Fibroblast of the aortic adventitia (primary cell): ENCODE data around the gene PPP4R1. TPM values are rescaled to one million over a fixed set of nuclear protein-coding genes. Genes with fewer than 3 reads are reported as not detected.
A peak's percentile ranks its signal among the peaks of the same experiment; 100 is the strongest.

Source experiments
- DNase-seq: peaks from one replicate; pipeline ENCODE4 v3.0.0-alpha.2; 2010; ENCODE audit warnings: low read depth
- H3K4me3 ChIP-seq: 2 replicates; pipeline ENCODE4 v1.5.1; 2011; ENCODE audit warnings: low read depth, mild to moderate bottlenecking, control low read depth, low read length, moderate library complexity
- total RNA-seq: library from RNA; depleted of rRNA; stranded (reverse); fragments of >200 nt; gene quantifications from 2 replicates; pipeline ENCODE4 v1.2.3, GENCODE V29; 2012; ENCODE audit warnings: low replicate concordance
- TF ChIP-seq, protein P1 (sequence below): IDR thresholded peaks from 2 replicates; pipeline ENCODE4 v1.5.1; 2011; ENCODE audit warnings: mild to moderate bottlenecking, low read length, control low read depth, inconsistent platforms; ENCODE audit not compliant: insufficient read depth

The PPP4R1 gene
- total RNA-seq, 1 donor: 107 TPM

DNA sequence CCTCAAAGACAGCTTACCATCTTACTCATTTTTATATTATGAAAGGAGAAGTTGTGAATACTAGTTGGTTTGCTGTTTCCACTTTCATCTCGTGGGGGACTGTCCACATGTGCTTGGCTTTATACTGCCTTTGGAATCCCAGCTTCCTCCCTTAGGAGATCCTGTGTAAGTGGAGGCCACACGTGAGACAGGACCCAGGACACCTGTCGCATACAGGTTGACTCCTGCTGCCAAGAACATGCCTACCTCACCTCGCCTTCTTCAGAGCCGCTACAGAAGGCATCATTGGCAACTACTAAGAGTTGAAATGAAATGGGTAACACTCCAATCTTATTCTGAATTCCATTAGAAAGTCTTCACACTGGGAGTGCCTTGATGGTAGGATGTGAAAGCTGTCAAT lies 69.3 kb downstream of the PPP4R1 start:
- TF ChIP-seq, protein P1, sequence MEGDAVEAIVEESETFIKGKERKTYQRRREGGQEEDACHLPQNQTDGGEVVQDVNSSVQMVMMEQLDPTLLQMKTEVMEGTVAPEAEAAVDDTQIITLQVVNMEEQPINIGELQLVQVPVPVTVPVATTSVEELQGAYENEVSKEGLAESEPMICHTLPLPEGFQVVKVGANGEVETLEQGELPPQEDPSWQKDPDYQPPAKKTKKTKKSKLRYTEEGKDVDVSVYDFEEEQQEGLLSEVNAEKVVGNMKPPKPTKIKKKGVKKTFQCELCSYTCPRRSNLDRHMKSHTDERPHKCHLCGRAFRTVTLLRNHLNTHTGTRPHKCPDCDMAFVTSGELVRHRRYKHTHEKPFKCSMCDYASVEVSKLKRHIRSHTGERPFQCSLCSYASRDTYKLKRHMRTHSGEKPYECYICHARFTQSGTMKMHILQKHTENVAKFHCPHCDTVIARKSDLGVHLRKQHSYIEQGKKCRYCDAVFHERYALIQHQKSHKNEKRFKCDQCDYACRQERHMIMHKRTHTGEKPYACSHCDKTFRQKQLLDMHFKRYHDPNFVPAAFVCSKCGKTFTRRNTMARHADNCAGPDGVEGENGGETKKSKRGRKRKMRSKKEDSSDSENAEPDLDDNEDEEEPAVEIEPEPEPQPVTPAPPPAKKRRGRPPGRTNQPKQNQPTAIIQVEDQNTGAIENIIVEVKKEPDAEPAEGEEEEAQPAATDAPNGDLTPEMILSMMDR: no peak
- no peak overlapping the region for H3K4me3 ChIP-seq
- no peak for DNase-seq

- no peak overlapping the region for H3K4me3 ChIP-seq
- DNase-seq: no peak
- TF ChIP-seq, protein P1: no peak
Measured at GRCh38 chr18:9542924-9543323, 71.4 kb downstream of the PPP4R1 start.

DNA sequence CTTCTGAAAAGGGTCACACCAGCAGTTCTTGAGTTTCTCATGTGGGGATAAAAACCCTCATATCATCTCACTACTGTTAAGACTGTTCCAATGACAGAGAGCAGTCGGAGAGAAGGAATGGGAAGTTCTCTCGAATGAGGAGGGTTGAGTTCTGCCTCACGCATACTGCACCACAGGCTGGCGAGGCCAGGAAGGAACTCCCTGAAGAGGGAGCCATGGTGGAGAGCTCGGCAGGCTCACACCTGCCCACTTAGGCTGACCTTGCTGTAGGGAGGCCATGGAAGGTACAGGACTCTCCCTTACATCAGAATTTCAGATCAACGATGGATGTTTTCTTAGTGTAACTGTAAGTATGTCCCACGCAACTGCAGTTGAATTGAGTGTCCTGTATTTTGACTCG lies 74.4 kb downstream of the PPP4R1 start:
- no peak overlapping the region for H3K4me3 ChIP-seq
- TF ChIP-seq, protein P1: no peak
- no peak for DNase-seq

DNA sequence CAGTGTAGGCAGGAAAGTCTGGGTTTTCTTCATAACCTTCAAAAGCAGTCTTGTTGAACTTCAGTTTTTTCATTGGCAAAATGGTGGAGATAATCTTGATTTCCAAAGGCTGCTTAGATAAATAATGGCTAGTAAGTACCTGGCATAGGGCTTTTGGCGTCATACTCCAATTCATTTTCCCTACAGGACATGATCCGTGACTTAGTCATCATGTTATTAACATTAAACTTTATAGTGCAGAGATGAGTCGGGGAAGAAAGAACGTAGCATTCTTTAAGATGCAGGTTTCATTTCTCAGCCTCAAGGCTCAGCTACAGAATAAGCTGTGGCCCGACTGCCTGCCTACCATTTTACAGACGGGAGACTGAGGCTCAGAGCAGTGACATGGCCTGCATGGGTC lies 75.1 kb downstream of the PPP4R1 start:
- no peak overlapping the region for H3K4me3 ChIP-seq
- TF ChIP-seq, protein P1: no peak
- peak; percentile 82 for DNase-seq

- no peak overlapping the region for H3K4me3 ChIP-seq
- TF ChIP-seq, protein P1: no peak
- DNase-seq: no peak
Measured at GRCh38 chr18:9537677-9538076, 76.7 kb downstream of the PPP4R1 start.

DNA sequence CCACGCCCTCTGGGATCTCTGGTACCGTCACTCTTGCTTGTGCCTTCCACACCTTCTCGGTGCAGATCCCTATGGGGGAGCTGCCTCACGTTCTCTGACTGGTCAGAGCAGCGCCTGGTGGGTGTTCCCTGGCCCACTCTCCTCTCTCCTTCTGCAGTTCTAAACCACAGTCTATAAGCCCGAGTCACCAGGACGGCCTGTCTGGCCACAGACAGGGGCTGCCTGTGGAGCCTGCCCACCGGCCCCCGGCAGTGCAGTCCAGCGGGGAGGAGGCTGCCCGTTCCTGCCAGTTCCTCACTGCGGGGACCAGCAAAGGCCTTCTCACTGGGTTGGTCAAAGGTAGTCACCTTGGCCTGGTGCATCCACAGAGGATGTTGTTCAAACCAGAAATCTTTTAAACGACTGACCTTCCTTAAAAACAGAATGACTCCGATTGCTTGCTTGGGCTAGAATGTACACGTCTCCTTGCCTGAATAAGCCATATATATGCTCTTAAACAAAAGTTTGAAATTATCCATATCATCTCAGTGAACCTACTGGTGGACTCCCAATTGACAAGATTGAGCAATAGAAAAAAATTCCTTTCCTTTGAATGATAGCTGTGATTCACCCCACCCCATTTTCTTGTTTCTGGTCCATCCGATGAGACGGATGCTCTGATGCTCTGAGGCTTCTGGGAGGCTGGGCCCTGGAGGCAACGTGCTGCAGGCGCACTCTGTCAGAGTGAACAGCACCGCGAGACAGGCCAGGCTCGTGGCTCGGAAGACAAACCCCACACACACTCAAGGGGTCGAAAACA lies 77.8 kb downstream of the PPP4R1 start:
- TF ChIP-seq, protein P1: no peak
- H3K4me3 ChIP-seq: no peak overlapping the region
- no peak for DNase-seq

- TF ChIP-seq, protein P1: no peak
- peak; percentile 97 for DNase-seq
- H3K4me3 ChIP-seq: peak overlapping the region; percentile 44
Measured at GRCh38 chr18:9535430-9535991, 78.8 kb downstream of the PPP4R1 start.
